HG03108 (cell line): ENCODE data around the gene MIEF1.

Experiments used
- ATAC-seq: cut with Tn5 transposase; IDR thresholded peaks from one replicate; pipeline ENCODE4 v1.9.1; 2021; ENCODE audit warnings: moderate library complexity; ENCODE audit not compliant: unreplicated experiment

Gene MIEF1

GRCh38 chr22:39554151-39554550, 52.1 kb downstream of the MIEF1 start:
- no peak for ATAC-seq

- ATAC-seq: no peak
These were observed 55.1 kb downstream of the MIEF1 start for GRCh38 chr22:39556970-39557841.

GRCh38 chr22:39558254-39558727, 56.2 kb downstream of the MIEF1 start:
- no peak for ATAC-seq

GRCh38 chr22:39558950-39559349, 56.9 kb downstream of the MIEF1 start:
- no peak for ATAC-seq

GRCh38 chr22:39559456-39560105, 57.5 kb downstream of the MIEF1 start:
- ATAC-seq: no peak

- no peak for ATAC-seq
These were observed 58.0 kb downstream of the MIEF1 start for GRCh38 chr22:39560127-39560526.

GRCh38 chr22:39562839-39563489, 60.9 kb downstream of the MIEF1 start:
- ATAC-seq: no peak

- ATAC-seq: no peak
These were observed 61.7 kb downstream of the MIEF1 start for GRCh38 chr22:39563571-39564428.

GRCh38 chr22:39565414-39565944, 63.4 kb downstream of the MIEF1 start:
- no peak for ATAC-seq

- ATAC-seq: no peak
These were observed 65.3 kb downstream of the MIEF1 start for GRCh38 chr22:39567135-39567946.
